ENCODE results near the gene CD163L1. TPM values are rescaled to one million over a fixed set of nuclear protein-coding genes. Genes with fewer than 3 reads are reported as not detected.

CD163L1 gene
- total and polyA plus RNA-seq, 2 of the 8 experiments (the other 6 are each of a cell fraction or from before 2014, with no cell fraction given) = 0.11 to 0.22 TPM

GRCh38 chr12:7448099-7448498 is 4.1 kb upstream of the CD163L1 start:
- no peak overlapping the region for H2AK5ac ChIP-seq (ENCODE audit: low read depth, low read length)
- no peaks in the 10 kb centered on the region for H3K79me1 ChIP-seq (ENCODE audit: low read depth, low read length)
- CTCF ChIA-PET (ENCODE audit: partially characterized antibody) = interaction anchor here (0.7 kb wide), 2 partner anchors 12 to 91 kb away, joined by 3 read pairs; no protein-coding TSS in a partner anchor
- H3K79me2 ChIP-seq (ENCODE audit: control insufficient read depth in 1 of 2, insufficient read depth in 2 of 2, low read length in 2 of 2) = no peaks in the 10 kb centered on the region
- H3K27ac ChIP-seq (ENCODE audit: low read depth, low read length) = no peak overlapping the region
- H3K4me2 ChIP-seq (ENCODE audit: insufficient read depth in 1 of 2, low read depth in 2 of 2, low read length in 2 of 2) = no peak overlapping the region
- H2BK20ac ChIP-seq (ENCODE audit: low read length) = no peak overlapping the region
- no peak overlapping the region for H3K23ac ChIP-seq (ENCODE audit: insufficient read length)
- no peak overlapping the region for H3K18ac ChIP-seq (ENCODE audit: extremely low read depth, low read length)
- no peak overlapping the region for H2BK15ac ChIP-seq (ENCODE audit: low read length)
- no peak overlapping the region for H4K5ac ChIP-seq (ENCODE audit: insufficient read length, low read depth, low read length)
- no peaks in the 10 kb centered on the region for H3K9me3 ChIP-seq (ENCODE audit: insufficient read depth in 2 of 2, low read depth in 1 of 2, low read length in 1 of 2)
- no peaks in the 10 kb centered on the region for H3K36me3 ChIP-seq (ENCODE audit: control insufficient read depth in 2 of 4, insufficient read depth in 4 of 4, low read length in 3 of 4)
- H3K23me2 ChIP-seq (ENCODE audit: low read depth, low read length) = no peaks in the 10 kb centered on the region
- no peak overlapping the region for H2AFZ ChIP-seq (ENCODE audit: low read length)
- H3K4me3 ChIP-seq (ENCODE audit: extremely low read depth in 1 of 4, insufficient read depth in 2 of 4, low read depth in 3 of 4, low read length in 4 of 4) = no peak overlapping the region
- FAIRE-seq (no peak), DNase-seq (ENCODE audit: low read depth in 1 of 2, low spot score in 2 of 2) (no peak)
- POLR2A ChIA-PET (ENCODE audit: partially characterized antibody) = no interaction called here
- H3K4ac ChIP-seq (replicated peaks; ENCODE audit: insufficient read length, low read depth, low read length) = no peak overlapping the region
- no peak overlapping the region for H3K56ac ChIP-seq (replicated peaks; ENCODE audit: insufficient read length, low read depth, low read length)
- H2BK5ac ChIP-seq (ENCODE audit: low read depth, low read length) = no peak overlapping the region
- H3K27me3 ChIP-seq (replicated peaks in 1 of 4; ENCODE audit: control insufficient read depth in 3 of 4, extremely low read depth in 1 of 4, insufficient read depth in 3 of 4, low read length in 3 of 4) = no peaks in the 10 kb centered on the region
- WGBS, 2 experiments (ENCODE audit: extremely low coverage in 1 of 2, insufficient coverage in 1 of 2, insufficient read length in 1 of 2, insufficient replicate concordance in 2 of 2, low coverage in 1 of 2, low lambda C conversion rate in 2 of 2, missing lambda C conversion rate in 1 of 2) = 94% methylated on average over 1 of the region's 1 CpG; no CpG with 5 or more reads in 1 of the 2 experiments
- H2BK120ac ChIP-seq (replicated peaks; ENCODE audit: low read depth, low read length) = no peak overlapping the region
- H3K14ac ChIP-seq (ENCODE audit: insufficient read length) = no peak overlapping the region
- H3K9ac ChIP-seq (replicated peaks in 1 of 4; ENCODE audit: extremely low read depth in 1 of 4, low read depth in 3 of 4, low read length in 3 of 4) = no peak overlapping the region
- no peak overlapping the region for H2BK12ac ChIP-seq (ENCODE audit: low read depth, low read length)
- H4K91ac ChIP-seq (replicated peaks; ENCODE audit: insufficient read length, low read length) = no peak overlapping the region
- H4K20me1 ChIP-seq (replicated peaks in 1 of 2; ENCODE audit: control insufficient read depth in 1 of 2, insufficient read depth in 2 of 2, low read length in 2 of 2) = no peaks in the 10 kb centered on the region
- no peaks in the 10 kb centered on the region for H3K4me1 ChIP-seq (replicated peaks in 1 of 4; ENCODE audit: control insufficient read depth in 3 of 4, insufficient read depth in 4 of 4, low read length in 3 of 4)
- no peak overlapping the region for H4K8ac ChIP-seq (ENCODE audit: extremely low read depth, insufficient read depth, low read length)
- TF ChIP-seq, protein P1, sequence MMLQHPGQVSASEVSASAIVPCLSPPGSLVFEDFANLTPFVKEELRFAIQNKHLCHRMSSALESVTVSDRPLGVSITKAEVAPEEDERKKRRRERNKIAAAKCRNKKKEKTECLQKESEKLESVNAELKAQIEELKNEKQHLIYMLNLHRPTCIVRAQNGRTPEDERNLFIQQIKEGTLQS (IDR thresholded peaks at IDR 0.05; ENCODE audit: insufficient read depth, low read depth, low read length) = no peak
